B cell (primary cell): ENCODE measurements around the gene ZNF14. TPM values are rescaled to one million over a fixed set of nuclear protein-coding genes. Genes with fewer than 3 reads are reported as not detected.

ENCODE experiments used
- ATAC-seq: fragments of 200-7000 bp; cut with Tn5 transposase; one replicate; pipeline ENCODE4 v1.10.0; 2021; ENCODE audit warnings: low read depth, mild to moderate bottlenecking, moderate number of reproducible peaks, moderate library complexity
- CTCF ChIA-PET: fragments of 350-600 bp; sonication (Branson Sonifier 250); formaldehyde crosslinking; loops from one replicate; lab custom pipeline; 2021; ENCODE audit warnings: antibody characterized with exemption, inconsistent platforms; lab: Charles Lee
- POLR2A ChIA-PET: fragments of 350-600 bp; sonication (Branson Sonifier 250); formaldehyde crosslinking; loops from one replicate; lab custom pipeline; 2021; ENCODE audit warnings: antibody characterized with exemption; lab: Charles Lee
- DNase-seq: peaks from one replicate; pipeline ENCODE4 v3.0.0; 2013
- H2AFZ ChIP-seq: 2 replicates; pipeline ENCODE4 v1.6.1; 2012; ENCODE audit warnings: mild to moderate bottlenecking, low read depth, low read length; ENCODE audit not compliant: insufficient read depth, poor library complexity, severe bottlenecking
- H3K27ac ChIP-seq, 2 donors: 1 replicate in 1 of 2; 2 replicates in 1 of 2; pipeline ENCODE4 v1.5.1; 2012 to 2013; ENCODE audit warnings: low read length in 2 of 2, mild to moderate bottlenecking in 2 of 2, moderate library complexity in 1 of 2
- H3K27me3 ChIP-seq, 4 experiments: fragments of 200-600 bp in 1 of 4; sonication (generic) in 1 of 4; replicated peaks in 1 of 4; 1 replicate in 2 of 4; 2 replicates in 2 of 4; pipeline versions ENCODE4 v1.6.1 to v1.7.0; 2013 to 2016; ENCODE audit warnings: low read length in 3 of 4, mild to moderate bottlenecking in 2 of 4, mixed read lengths in 1 of 4, moderate library complexity in 1 of 4; ENCODE audit not compliant: insufficient read depth in 4 of 4, control insufficient read depth in 3 of 4; ENCODE audit errors: control extremely low read depth in 1 of 4
- H3K36me3 ChIP-seq, 2 experiments: replicated peaks in 1 of 2; 1 replicate in 1 of 2; 2 replicates in 1 of 2; pipeline versions ENCODE4 v1.6.1 to v1.7.1; 2013; ENCODE audit warnings: low read length in 1 of 2; ENCODE audit not compliant: insufficient read depth in 2 of 2, control insufficient read depth in 1 of 2; ENCODE audit errors: control extremely low read depth in 1 of 2, extremely low read depth in 1 of 2
- H3K4me1 ChIP-seq, 2 donors: fragments of 200-600 bp in 1 of 2; sonication (generic) in 1 of 2; 1 replicate in 1 of 2; 2 replicates in 1 of 2; pipeline versions ENCODE4 v1.5.1 to v1.6.1; 2013 to 2017; ENCODE audit warnings: low read length in 2 of 2; ENCODE audit not compliant: control insufficient read depth in 2 of 2, insufficient read depth in 2 of 2
- H3K4me2 ChIP-seq: replicated peaks from 2 replicates; pipeline ENCODE3; 2012; ENCODE audit warnings: mild to moderate bottlenecking, low read depth, low read length; ENCODE audit not compliant: poor library complexity, severe bottlenecking
- H3K4me3 ChIP-seq, 5 experiments: fragments of 200-600 bp in 1 of 5; sonication (generic) in 1 of 5; 1 replicate in 3 of 5; 2 replicates in 2 of 5; pipeline versions ENCODE4 v1.5.1 to v1.7.0; 2011 to 2016; ENCODE audit warnings: low read length in 4 of 5, mild to moderate bottlenecking in 4 of 5, low read depth in 2 of 5, control low read depth in 1 of 5, moderate library complexity in 1 of 5; ENCODE audit not compliant: insufficient read depth in 1 of 5; ENCODE audit errors: control extremely low read depth in 1 of 5, extremely low read depth in 1 of 5
- H3K79me2 ChIP-seq: fragments of 200-600 bp; sonication (generic); one replicate; pipeline ENCODE4 v1.6.0; 2016; ENCODE audit warnings: low read length; ENCODE audit not compliant: control insufficient read depth, insufficient read depth
- H3K9ac ChIP-seq: fragments of 200-600 bp; sonication (generic); 2 replicates; pipeline ENCODE4 v1.6.1; 2017; ENCODE audit warnings: mild to moderate bottlenecking, low read length, moderate library complexity
- H3K9me3 ChIP-seq, 3 donors: one replicate each; pipeline versions ENCODE4 v1.6.1 to v1.7.1; 2013; ENCODE audit warnings: low read length in 2 of 3; ENCODE audit not compliant: control insufficient read depth in 2 of 3, insufficient read depth in 1 of 3; ENCODE audit errors: control extremely low read depth in 1 of 3
- H4K20me1 ChIP-seq: 2 replicates; pipeline ENCODE4 v1.6.0; 2012; ENCODE audit warnings: mild to moderate bottlenecking, low read length; ENCODE audit not compliant: insufficient read depth, control insufficient read depth, poor library complexity, severe bottlenecking
- H3K27ac Mint-ChIP-seq: one replicate; pipeline ENCODE4 v1.8.0; 2021; ENCODE audit warnings: mixed read lengths
- H3K27me3 Mint-ChIP-seq: one replicate; pipeline ENCODE4 v1.8.0; 2021; ENCODE audit warnings: mixed read lengths
- H3K4me1 Mint-ChIP-seq: one replicate; pipeline ENCODE4 v1.8.0; 2021; ENCODE audit warnings: mixed read lengths
- H3K4me3 Mint-ChIP-seq: one replicate; pipeline ENCODE4 v1.8.0; 2021; ENCODE audit warnings: mixed read lengths
- H3K9me3 Mint-ChIP-seq: one replicate; pipeline ENCODE4 v1.8.0; 2022; ENCODE audit warnings: mixed read lengths; ENCODE audit not compliant: insufficient read depth
- CTCF ChIP-seq: fragments of 200-600 bp; IDR thresholded peaks from one replicate; pipeline ENCODE4 v1.8.0; 2022; ENCODE audit warnings: antibody characterized with exemption, mild to moderate bottlenecking
- EZH2 ChIP-seq: IDR thresholded peaks from 2 replicates; pipeline ENCODE4 v1.6.1; 2012; ENCODE audit warnings: borderline replicate concordance, low read depth, mild to moderate bottlenecking, moderate library complexity, low read length; ENCODE audit not compliant: insufficient read depth, poor library complexity, severe bottlenecking
- WGBS: methylation state at CpG from one replicate; pipeline ENCODE4 v1.1.5; 2013; ENCODE audit warnings: missing lambda C conversion rate; ENCODE audit not compliant: insufficient coverage; 5-methylcytosine and 5-hydroxymethylcytosine counted together
- intact Hi-C: fragments of 100-400 bp; cut with micrococcal nuclease; formaldehyde crosslinking; loops from one replicate; pipeline ENCODE4 v1.10.0; 2022
- polyA plus RNA-seq: library from polyadenylated mRNA; depleted of rRNA; stranded (reverse); fragments of >200 nt; gene quantifications from 2 replicates; pipeline ENCODE4 v1.2.3, GENCODE V29; 2012
- total RNA-seq, 2 donors: library from RNA; stranded (reverse); fragments of 120-200 nt in 1 of 2; gene quantifications; 1 replicate in 1 of 2; 2 replicates in 1 of 2; pipeline versions ENCODE4 v1.2.3 to v1.2.4, GENCODE V29; 2013 to 2022

Gene ZNF14
- total and polyA plus RNA-seq, 2 donors (not counting 1 experiment from before 2014, with no cell fraction given), result 3.4 to 21.0 TPM

GRCh38 chr19:19679176-19680073 is 53.5 kb downstream of the ZNF14 start:
- no peaks in the 10 kb centered on the region for H3K4me1 ChIP-seq
- no peak overlapping the region for H3K4me3 ChIP-seq
- H3K9ac ChIP-seq, result no peak overlapping the region
- intact Hi-C loops, result no loop called here
- H3K36me3 ChIP-seq, result peaks cover 32 to 61% of the 10 kb centered on the region in 2 experiments
- H3K79me2 ChIP-seq, result peaks cover 40% of the 10 kb centered on the region
- H3K27me3 ChIP-seq, result no peaks in the 10 kb centered on the region
- no peak overlapping the region for H3K27ac ChIP-seq
- H3K9me3 ChIP-seq, result peaks cover 10 to 67% (median 25%) of the 10 kb centered on the region in 3 donors
- WGBS, result 98% methylated on average over 7 of the region's 20 CpGs
- CTCF ChIA-PET, result no interaction called here
- Mint-ChIP-seq H3K9me3 (peaks cover 11% of the 10 kb centered on the region), H3K4me1 (peaks cover 12% of the 10 kb centered on the region), H3K27ac (no peak overlapping the region), H3K27me3 (no peaks in the 10 kb centered on the region), H3K4me3 (no peak overlapping the region)
- POLR2A ChIA-PET, result no interaction called here
- peaks cover 20% of the 10 kb centered on the region for H4K20me1 ChIP-seq
- no peak for DNase-seq
- TF ChIP-seq EZH2, result no peak
- TF ChIP-seq CTCF, result no peak
- H2AFZ ChIP-seq, result no peak overlapping the region
- no peak for ATAC-seq
- no peak overlapping the region for H3K4me2 ChIP-seq

GRCh38 chr19:19677579-19677978 is 55.3 kb downstream of the ZNF14 start:
- Histone ChIP-seq H3K27ac (no peak overlapping the region), H3K4me2 (no peak overlapping the region), H4K20me1 (peaks cover 20% of the 10 kb centered on the region), H3K4me1 (no peaks in the 10 kb centered on the region), H3K36me3 (peaks cover 34 to 69% of the 10 kb centered on the region in 2 experiments), H3K9ac (no peak overlapping the region), H3K79me2 (peaks cover 56% of the 10 kb centered on the region), H3K9me3 (peaks cover 9 to 58% (median 23%) of the 10 kb centered on the region in 3 donors), H3K4me3 (no peak overlapping the region), H3K27me3 (no peaks in the 10 kb centered on the region), H2AFZ (no peak overlapping the region)
- ATAC-seq (no peak), DNase-seq (no peak)
- intact Hi-C loops, result no loop called here
- peaks cover 16% of the 10 kb centered on the region for H3K4me1 Mint-ChIP-seq
- no peak overlapping the region for H3K27ac Mint-ChIP-seq
- no peaks in the 10 kb centered on the region for H3K27me3 Mint-ChIP-seq
- no peak for TF ChIP-seq EZH2
- no peak for TF ChIP-seq CTCF
- 100% methylated on average over 1 of the region's 7 CpGs for WGBS
- CTCF ChIA-PET, result interaction anchor here (0.7 kb wide), 1 partner anchor 55 kb away, joined by 3 read pairs; the partner anchor contains the start of gene ZNF14
- no peak overlapping the region for H3K4me3 Mint-ChIP-seq
- POLR2A ChIA-PET, result interaction anchor here (0.5 to 0.6 kb wide), 2 partner anchors 13 to 121 kb away, joined by 3 to 4 read pairs; no protein-coding TSS in a partner anchor
- H3K9me3 Mint-ChIP-seq, result peaks cover 8% of the 10 kb centered on the region
